NCI-H2171 treated with DMSO at 0.1 percent for 48 hours (cell line): ENCODE measurements around the gene MXD1.

Experiments used
- DNase-seq: peaks from one replicate; lab custom pipeline; 2025; lab: John Stamatoyannopoulos, UW

Gene MXD1

DNA sequence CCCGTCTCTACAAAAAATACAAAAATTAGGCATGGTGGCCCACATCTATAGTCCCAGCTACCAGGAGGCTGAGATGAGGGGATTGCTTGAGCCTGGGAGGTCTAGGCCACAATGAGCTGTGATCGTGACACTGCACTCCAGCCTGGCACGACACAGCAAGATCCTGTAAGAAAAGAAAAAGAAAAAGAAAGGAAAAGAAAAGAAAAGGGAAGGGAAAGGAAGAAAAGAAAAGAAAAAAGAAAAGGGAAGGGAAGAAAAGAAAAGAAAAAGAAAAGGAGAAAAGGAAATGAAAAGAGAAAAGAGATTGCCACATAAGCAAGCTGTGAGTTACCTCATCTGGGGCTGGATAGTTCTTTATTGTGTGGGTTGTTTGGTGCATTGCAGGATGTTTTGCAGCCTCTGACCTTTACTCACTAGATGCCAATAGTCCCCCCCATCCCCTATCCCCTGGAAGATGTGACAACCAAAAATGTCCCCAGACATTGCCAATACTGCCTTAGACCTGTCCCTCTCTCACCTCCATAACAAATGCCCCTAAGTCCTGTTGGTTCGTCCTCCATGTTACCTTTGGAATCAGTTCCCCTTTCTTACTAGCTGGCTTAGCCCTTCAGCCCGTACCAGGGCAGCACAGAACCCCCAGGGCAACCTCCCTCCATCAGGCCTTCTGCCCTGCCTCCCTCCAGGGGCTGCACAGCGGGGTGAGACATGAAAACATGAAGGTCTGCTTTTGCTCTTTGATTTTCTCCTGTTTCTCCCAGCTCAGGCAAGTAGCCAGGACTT is 37.6 kb downstream of the MXD1 start:
- DNase-seq: no peak

DNA sequence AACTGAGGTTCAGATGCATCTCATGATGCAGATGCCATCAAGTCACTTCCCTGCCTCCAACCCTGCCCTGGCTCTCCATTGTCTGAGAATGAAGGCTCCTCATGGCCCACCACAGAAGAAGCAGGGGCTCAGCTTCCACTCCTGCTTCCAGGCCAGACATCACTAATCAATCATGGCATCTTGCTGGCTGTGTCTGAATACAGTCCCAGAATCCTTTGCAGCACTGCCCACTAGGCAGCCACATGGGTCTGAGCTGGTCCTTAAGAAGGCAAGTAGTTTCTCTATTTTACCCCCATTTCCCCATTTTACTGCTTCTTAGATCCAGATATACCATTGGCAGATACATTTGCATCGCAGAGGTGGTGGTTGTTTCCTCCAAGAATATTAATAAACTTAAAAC is 39.2 kb downstream of the MXD1 start:
- DNase-seq: no peak

DNA sequence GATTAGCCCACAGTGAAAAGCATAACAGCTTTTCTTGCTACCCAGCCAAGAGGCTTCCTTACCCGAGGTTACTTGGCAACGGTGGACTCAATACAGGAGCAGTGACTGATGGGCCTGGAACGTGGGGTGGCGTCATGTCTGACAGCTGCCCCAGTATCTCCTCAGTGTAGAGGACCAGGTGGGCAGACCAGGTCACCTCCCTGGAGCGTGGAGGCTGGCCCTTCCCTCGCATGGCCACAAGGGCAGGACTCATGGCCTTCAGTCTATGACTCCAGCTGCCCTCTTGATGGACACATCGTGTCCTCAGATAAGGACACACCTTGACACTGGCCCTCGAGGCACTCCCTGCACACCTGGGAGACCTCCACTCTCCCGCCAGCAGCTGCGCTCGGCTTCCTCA is 40.1 kb downstream of the MXD1 start:
- no peak for DNase-seq

DNA sequence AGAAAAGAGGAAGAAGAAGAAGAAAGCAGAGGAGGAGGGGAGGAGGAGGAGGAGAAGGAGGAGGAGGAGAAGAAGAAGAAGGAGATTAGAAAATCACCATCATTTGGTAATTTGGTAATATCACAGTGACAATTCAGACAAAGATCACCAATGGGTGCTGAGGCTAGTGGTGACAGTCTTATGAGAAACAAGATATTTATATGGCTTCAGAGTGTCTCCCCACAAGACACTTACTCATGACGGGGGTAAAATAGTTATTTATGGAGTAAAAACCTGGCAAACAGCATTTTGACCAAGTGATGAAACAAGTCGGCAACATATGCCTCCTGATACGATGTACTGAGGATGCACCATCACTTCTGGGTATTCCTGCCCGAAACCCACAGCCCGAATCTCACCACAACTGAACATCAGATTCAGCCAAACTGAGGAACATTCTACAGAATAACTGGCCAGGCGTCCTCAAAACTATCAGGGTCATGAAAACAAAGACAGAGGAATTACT is 41.6 kb downstream of the MXD1 start:
- DNase-seq: no peak

DNA sequence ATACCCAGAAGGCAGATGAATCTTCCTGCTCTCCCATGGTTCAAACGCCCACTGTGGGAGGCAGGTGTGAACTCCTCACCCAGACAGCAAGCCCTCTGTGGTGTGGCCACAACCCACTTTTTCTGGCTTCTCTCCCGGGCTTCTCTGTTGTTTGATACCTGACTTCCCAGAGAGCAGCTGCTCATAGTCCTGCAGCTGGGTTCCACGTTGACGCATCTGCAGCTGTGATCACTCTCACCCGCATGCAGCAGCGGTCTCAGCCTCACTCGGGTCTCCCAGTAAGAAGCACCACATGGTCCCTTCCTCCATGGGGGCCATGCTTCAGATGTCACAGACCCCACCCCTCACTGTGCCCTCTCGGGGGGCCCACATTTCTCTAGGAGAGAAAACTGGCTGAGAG is 43.1 kb downstream of the MXD1 start:
- peak; percentile 72 for DNase-seq

DNA sequence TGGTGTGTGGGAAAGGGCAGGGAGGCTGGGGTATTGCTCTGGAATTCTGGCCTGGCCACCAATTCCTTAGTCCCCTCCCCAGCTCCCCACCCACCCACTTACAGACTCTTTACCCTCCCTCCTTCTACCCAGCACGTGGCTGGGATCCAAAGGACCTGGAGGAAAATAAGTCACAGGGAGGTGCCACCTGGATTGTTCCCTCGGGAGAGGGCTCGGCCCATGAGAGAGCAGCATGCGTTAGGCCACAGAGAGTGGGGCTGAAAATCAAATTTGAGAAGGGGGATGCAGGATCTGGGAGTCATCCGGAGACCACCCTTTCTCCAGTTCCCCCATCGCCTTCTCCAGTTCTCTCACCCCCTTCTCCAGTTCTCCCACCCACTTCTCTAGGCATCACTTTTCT is 43.6 kb downstream of the MXD1 start:
- DNase-seq: peak; percentile 44

DNA sequence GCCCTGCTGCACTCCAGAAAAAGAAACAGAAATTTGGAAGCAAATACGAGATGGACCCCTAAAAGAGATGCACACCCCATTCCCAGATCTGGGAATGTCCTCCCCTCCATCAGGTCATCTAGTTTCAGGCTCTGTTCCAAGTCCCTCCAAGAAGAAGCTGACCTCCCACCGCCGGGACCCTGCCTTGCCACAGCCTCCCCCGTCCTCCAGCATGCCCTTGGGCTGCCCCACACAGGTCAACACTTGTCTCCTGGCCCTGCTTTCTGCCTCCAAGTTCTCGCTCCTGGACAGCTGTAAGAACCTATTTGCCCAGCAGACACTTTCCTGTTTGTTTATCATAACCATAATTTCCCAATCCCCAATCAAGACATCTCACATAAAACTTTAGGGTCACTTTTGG is 44.5 kb downstream of the MXD1 start:
- no peak for DNase-seq

DNA sequence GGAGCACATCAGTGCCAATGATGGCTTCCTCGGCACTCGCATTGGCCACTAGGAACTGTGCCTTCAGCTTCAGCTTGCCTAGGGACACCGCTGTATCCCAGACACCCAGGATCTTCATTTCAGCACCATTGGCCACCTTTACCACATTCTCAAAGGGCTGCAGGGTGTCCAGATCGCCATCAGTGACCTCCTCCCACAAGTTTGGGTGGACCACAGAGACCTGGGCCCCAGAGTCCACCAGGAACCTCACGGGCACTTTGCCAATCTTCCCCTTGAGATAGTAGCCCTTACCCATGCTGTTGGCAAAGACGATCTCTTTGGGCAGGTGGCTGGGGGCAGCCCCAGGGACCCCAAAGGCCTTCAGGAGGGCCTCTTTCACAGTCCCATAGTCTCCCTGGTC is 45.9 kb downstream of the MXD1 start:
- DNase-seq: no peak

DNA sequence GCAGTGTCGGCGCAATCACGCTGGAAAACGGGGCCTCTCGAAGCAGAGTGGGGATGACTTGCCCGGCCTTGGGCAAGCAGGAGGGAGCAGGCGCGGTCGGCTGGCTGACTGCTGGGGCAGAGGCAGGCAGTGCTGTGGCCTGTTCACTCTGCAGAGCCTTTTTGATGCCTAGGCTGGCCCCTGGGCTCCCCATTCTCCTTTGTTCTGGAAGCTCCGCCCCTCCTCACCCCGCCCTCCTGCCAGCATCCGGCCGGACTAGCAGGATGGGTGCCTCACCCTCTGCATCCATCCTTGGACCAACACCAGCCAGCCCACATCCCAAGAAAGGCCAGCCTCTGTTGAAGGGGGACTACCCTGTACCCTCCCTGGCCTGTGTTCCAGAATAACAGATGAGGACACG is 46.6 kb downstream of the MXD1 start, which contains the start of gene ASPRV1:
TSS of gene ASPRV1 (minus strand) at position 136 of the 400 bp plus-strand sequence. CDS start 195 bp downstream, outside the sequence.
- DNase-seq: no peak

DNA sequence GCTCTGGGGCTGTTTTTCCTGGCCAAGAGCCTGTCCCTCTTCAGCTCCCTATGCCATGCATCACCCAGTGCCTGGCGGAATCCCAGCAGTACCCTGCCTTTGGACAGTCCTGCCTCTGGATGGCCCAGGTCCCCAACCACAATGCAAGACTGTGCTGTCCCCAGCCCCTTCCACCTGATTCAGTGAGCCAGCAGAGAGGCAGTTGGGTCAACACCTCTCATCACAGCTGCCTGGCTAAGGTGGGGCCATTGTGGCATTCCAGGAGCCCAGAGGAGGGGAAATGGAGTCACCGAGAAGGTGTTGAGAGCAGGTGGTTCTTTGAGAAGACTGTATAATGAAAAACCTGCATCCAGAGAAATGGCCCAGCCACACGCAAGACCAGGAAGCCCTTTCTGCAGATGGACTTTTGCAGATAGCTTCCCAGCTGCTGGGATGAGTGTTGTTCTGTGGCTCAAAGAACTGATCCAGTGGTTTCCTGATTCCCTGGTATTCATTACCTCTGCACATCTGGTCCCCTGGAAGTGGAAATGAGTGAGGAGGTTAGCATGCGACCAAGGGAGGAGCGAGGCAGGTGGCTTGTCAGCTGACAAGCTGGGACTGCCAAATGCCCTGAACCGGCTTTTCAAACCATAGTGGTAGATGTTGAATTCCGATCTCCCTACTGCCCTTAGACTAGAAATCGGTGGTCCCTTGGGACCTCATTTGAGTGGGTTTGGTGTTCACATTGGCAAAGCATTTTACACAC is 48.2 kb downstream of the MXD1 start:
- DNase-seq: peak; percentile 4

DNA sequence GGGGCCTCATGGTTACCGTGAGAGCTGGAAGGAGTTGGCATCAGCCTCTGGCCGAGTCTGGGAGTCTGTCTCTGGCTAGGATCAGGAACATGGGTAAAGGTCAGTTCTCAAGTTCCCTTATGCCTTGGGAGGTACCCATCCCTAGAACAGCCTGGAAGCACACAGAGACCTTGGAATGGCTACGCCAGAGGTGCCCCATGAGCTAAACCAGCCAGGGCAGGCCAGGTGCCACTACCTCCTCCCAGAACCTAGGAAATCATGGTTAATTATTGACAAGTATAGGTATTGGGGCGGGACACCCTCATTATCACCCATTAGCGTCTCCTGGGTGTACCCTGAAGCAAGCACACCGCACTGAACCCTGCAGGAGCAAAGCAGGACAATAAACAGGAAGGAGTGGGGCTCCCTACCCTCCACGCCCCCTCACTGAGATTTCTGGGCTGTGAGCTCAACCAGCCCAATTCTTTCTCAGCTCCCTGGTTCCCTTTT is 49.5 kb downstream of the MXD1 start:
- DNase-seq: no peak

DNA sequence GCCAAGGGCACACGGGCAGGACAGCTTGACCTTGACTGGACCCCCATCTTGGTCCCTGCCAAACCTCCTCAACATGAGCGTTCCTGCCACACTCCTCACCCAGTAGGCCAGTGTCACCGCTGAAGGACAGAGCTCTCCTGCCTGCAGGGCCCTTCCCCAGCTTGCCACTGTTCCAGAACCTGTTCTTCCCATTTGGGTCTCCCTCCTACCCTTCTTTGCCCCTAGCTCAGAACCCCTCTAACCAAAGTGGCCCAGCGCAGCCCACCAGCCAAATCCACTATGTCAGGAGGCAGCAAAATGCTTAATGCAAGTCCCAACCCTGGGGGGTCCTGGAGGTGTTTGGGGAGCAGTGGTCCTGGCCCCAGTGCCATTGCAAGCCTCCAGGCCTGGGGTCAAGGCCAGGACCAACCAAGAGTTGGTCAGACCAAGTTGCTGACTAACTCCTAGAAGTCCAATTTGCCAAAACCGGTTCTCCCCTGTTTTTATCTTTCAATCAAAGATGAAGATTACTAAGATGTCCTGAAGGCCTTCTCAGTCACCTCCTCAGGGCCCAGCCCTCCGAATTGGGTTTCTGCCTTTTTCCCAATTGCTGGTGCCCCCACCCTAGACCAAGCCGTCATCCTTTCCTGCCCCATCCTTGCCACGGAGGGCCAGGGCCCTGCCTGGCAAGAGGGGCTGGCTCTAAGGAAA is 51.0 kb downstream of the MXD1 start:
- DNase-seq: no peak

DNA sequence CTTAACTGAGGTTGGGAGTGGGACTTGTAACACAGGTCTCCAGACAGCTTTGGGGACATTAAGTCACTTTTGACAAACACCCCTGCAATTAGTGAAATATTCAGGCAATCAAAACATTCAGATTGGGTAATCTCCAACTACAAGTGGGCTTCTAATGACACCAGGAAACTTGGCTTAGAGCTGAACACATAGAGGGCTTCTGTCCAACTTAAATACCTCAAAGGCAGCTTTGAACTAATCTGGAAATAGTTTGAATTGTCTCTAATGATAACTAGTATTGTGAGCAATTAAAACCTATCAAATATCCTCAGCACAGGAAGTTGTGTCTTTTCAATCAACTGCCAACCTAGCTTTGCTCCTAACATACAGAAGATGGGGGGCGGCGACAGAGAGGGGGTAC is 51.6 kb downstream of the MXD1 start:
- DNase-seq: no peak

DNA sequence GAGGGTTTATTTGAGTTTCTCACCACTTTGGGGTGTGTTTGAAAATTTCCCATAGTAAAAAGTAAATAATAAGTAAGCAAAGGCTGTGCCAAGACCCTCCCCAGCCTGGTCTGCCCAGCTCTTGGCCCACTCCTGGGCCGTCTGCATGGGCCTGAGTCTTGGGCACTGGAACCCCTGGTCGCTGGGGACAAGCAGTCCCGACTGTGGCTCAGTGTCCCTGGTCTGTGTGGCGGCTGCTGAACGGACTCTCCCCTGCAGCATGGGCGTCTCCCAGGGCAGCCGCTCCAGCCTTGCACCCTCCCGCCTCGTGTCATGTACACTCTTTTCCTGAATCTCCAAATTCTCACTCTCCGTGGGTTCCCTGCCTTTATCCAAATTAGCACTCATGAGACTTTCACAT is 53.7 kb downstream of the MXD1 start:
- no peak for DNase-seq

DNA sequence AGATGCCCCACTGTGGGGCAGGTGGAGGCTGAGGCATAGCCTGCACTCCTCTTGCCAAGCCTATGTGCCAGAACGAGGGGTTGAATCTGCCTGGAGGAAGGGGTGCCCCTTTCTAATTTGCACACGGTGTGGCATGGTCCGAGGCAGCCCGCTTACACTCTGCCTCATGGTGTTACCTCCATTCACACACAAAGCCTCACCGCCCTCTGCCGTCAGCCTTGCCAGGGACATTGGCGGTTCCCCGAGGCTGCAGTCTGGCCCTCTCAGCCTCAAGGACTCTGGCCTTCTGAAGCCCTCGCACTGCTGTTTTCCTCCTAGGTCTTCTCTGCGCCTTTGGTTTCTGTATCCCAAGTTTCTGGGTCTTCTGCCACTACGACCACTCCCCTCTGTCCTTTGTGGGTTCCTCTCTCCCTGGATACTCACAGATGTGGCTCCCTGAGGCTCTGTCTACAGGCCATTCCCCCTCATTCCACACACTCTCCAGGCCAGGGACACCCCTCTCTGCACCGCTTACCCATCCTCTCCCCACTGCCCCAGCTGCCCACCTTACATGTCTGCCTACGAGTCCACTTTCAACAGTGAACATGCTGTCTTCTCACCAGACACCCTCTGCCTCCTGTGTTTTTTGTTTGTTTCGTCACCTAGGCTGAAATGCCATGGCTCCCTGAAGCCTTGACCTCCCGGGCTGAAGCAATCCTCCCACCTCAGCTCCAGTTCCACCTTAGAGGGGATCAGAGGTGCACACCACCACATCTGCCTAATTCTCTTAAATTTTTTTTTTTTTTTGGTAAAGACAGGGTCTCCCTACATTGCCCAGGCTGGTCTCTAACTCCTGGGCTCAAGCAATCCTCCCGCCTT is 54.4 kb downstream of the MXD1 start:
- DNase-seq: no peak

DNA sequence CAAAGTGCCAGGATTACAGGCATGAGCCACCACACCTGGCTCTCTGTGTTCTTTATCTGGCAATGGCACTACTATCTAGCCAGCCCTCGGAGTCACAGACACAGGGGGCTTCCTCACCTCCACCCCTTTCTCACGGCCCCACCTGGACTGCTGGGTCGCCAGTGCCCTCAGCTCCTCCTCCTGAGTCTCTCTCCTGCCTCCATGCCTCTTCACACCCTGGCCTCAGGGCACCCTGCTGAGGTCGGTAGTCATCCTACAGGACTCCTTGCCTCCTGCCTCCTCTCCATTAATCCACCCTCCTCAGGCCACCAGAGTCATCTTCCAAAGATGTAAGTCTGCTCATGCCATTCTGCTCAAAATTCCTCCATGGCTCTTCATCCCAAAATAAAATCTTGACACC is 55.1 kb downstream of the MXD1 start:
- DNase-seq: no peak

DNA sequence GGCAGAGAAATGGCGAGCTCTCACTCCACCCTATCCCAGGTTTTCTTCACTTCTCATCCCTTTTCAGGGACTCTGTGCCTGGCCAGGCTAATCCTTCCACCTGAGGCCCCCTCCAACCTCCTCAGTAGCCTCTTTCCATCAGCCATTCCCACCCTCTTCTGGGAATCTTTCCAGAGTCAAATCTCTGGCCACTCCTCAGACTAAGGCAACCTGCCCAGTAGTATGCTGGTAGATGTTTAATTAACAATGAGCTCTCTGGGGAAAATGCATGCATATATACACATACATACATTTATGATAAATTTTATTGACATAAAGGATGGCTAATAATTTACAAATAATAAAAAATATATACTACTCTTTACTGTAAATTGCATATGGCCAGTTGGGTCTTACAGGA is 57.9 kb downstream of the MXD1 start:
- no peak for DNase-seq

DNA sequence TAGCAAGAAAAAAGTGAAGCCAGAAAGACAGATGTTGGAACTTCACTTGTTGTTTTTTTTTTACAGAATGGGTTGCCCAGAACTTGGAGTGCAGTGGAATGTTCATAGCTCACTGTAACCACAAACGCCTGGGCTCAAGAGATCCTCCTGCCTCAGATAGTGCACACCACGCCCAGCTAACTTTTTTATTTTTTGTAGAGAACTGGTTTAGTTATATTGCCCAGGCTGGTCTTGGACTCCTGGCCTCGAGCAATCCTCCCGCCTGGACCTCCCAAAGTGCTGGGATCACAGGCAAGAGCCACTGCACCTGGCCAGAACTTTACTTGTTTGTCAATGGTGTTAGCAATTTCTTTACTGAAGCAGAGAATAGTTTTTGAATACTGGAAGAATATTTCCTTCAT is 58.4 kb downstream of the MXD1 start:
- no peak for DNase-seq

DNA sequence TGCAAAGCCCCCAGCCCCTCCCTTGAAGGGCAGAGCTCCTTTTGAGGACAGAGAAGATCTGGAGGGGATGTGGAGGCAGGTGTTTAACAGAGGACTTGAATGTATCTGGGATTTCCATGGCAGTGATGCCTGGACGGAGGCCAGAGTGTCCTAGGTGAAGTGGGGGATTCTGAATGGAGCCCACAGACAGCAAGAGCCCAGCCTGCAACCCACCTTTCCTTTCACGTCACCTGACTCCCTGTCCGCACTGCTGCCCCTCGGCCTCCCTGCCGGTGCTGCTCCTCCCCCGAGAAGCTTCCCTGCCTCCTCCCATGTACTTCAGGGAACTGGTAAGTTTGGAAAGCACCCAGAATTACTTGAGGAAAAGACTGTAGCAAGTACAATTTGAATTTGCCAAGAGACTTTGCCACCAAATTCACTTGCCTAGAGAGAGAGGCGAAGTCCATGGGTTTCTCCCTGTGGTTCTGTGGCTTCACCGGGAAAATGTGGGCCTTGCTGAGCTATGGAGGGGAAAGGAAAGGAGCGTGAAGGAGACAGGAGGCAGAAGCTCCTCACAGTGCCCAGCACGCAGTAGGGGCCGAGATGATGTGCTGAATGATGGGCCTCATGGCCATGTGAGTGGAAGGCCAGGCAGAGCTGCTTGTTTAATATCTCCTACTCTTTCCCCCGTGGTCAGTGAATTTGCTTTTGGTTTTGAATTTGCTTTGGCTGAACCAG is 60.4 kb downstream of the MXD1 start:
- DNase-seq: no peak

DNA sequence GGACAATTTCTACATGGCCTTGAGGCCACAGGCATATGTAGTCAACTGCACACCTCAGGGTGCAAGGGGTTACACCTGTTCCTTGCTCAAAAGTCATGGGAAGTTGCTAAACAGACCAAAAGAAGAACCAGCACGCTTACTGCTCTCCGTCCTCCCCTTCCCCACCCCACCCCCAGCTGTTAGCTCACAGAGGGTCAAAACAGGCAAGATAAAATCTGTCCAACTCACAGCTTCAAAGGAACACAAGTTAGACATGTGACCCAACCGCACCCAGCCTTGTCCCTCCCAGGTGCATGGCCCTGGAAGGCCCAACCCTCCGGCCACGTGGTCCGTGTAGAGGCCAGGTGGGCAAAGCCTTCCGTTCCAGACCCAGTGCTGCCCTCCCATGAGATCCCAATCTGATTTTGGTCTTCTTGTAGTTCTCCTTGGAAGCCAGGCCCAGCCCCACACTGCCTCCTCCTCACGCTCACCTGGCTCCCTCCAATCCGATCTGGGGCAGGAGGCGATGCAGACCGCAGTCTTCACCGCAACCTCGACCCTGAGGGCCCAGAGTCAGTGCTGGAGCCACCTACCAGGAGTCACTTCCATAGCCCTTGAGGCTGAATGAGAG is 61.0 kb downstream of the MXD1 start:
- DNase-seq: no peak

DNA sequence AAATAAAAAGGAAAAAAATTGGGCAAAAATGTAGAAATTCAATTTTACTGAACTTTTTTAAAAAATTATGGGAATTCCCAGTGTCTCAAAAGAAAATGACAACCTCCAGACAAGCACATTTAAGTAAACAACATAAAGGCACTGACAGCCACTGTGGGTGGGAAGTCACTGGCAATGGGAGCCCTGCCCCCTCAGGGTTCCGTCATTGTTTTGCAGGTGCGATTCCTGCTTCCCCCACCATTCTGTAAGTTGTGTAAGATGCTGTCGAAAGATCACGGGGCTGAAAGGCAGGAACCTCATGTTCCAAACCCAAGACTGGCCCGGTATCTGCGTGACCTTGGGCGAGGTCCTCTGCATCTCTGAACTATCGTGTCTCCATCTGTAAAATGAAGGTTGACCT is 62.3 kb downstream of the MXD1 start:
- no peak for DNase-seq
